Activated CD8-positive, alpha-beta memory T cell treated with anti-CD3 and anti-CD28 coated beads, Interleukin-2, amount 50 U/mL, for 1 hour (primary cell): ENCODE data around the gene KLB.
"Not testable (repeated sequence)": the region's sequence is repeated elsewhere in the genome, so short reads cannot be mapped to it uniquely, and the experiment has no call there.

ENCODE experiments used
- DNase-seq: peaks from one replicate; pipeline ENCODE4 v3.0.0-alpha.2; 2020; ENCODE audit errors: extremely low read depth

Gene KLB

DNA sequence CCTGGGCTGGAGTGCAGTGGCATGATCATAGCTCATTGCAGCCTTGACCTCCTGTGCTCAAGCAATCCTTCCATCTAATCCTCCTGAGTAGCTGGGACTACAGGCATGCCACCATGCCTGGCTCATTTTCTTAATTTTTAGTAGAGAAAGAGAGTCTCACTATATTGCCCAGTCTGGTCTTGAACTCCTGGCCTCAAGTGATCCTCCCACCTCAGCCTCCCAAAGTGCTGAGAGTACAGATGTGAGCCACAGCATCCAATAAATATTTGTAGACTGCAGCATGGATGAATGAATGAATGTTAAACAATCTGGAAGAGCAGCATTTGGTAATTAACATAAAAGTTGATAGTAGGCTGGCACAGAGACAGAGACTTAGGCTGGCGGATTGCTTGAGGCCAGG is 20.0 kb downstream of the KLB start:
- DNase-seq: no peak

DNA sequence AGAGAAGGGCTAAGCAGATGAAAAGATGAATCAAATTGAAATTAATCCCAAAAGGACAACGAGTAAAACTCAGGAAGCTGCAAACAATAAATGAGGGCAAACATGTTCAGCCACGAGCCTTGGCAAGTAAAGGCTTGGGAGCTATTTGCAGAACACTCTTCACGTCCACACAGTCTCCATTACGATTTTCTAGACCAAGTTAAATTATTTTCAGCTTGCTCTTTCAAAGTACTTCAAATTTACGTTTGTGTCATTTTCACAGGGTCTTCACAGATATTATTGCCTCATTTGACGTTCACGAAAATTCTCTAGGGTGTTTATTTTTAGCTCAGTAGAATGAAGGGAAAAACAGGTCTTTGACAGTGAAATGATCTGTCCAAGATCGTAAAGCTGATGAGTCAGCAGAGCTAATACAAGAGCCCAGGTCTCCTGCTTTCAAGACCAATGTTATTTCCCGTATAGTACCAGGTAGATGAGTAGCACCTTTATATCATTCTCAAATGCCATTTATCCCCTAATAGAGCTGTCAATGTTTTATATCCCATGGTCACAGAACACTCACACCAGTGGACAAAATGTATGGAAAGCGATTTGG is 20.9 kb downstream of the KLB start:
- no peak for DNase-seq

DNA sequence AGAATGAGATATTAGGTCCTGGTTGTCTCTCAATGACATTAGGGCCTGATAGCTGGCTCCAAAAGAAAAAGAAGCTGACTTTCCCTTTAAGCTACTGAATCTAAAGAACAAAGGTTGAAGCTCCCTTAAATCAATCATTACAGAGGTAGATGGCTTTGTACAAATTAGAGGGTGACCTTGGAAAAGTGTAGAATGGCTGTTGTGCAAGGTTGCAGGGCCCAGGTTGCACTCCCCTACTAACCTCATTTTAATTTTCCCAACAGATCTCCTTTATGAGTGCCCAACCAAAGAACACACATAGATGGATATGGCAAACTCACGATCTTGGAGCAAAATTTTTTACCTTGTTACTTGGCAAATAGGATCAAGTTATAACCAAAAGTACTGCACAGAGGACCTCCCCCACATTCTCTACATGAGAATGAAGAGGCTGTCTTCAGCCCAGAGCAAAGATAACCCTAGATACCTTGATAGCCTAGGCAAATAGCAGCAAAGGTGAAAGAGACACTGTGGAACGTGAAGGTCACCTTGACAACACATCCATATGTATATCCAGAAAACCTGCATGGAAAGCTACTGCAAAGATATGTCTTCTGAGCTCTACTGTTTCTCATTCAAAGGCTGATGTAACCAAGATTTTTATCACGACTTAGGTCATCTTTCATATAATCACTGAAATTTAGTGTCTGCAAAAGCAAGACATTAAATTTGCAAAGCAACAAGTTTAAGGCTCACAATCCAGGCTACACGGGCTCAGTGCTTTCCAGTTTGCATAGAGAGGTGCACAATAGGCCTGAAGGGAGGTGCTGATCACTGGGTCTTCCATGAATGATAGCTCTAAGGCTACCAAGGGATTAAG is 23.0 kb downstream of the KLB start:
- no peak for DNase-seq

DNA sequence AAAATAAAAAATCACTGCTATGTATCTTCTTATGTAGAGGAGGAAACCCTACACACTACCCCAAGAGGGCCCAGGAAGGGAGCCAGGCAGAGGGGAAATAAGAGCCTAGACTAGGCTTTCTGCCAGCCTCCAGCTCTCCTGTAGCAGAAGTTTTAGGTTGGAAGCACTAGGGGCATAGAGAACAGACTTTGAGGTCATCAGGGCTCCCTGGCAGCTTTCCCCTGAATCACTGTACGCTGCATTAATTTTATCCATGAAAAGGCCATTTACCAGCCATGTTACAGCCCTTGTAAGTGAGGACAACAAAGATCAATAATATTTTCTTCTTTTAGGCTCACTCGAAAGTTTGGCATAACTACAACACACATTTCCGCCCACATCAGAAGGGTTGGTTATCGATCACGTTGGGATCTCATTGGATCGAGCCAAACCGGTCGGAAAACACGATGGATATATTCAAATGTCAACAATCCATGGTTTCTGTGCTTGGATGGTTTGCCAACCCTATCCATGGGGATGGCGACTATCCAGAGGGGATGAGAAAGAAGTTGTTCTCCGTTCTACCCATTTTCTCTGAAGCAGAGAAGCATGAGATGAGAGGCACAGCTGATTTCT is 27.3 kb downstream of the KLB start:
- DNase-seq: no peak

DNA sequence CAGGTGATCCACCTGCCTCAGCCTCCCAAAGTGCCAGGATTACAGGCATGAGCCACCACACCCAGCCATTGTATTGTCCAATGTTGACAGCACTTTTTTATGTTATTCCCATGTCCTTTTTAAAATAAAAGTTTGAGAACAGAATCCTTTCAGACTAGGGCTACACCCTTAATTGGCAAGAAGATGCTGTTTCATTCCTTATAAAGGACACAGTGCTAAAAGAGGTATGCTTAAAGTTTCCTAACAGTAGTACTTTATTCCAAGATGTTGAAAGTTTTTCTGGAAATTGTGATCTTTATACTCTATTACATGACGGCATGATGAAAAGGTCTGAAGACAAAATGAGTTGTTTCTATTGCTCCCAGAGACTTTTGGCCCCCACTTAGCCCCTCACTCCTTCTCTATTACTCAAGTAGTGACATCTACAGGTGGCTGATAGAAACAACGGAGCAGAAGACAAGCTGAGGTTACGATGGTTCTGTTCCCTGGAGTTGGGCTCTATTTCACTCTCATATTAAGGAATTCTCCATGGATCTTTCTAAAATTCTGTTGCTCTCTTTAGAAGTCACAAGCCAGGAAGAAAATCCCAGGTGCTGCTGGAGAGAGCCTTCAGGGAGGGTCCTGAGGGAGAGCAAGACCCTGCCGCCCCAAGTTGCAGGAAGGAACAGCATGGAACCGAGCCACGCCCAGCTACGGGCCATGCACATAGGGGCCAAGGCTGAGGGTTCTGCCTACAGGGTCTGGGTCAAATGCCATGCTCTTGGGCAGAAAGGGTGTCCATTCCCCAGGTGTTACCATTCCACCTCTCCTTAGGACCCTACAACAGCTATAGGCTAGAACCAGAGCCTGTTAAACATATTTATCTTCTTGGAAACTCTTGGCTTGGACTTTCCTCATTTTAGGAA is 29.2 kb downstream of the KLB start:
- DNase-seq: no peak

DNA sequence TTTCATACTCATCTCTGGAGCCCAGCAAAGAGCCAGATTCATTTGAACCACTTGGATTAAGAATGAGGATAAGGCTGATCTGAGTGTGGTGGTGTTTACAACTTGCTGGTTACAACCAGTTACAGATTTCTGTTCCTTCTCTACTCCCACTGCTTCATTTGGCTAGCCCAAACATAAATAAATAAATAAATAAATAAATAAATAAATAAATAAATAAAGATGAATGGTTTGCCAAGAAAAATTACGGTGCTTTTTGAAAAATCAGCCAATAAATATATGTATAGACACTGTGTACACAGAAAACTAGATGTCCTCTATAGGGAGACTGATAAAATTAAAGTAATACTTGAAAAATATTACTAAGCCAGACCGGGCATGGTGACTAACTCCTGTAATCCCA is 34.9 kb downstream of the KLB start:
- no peak for DNase-seq

DNA sequence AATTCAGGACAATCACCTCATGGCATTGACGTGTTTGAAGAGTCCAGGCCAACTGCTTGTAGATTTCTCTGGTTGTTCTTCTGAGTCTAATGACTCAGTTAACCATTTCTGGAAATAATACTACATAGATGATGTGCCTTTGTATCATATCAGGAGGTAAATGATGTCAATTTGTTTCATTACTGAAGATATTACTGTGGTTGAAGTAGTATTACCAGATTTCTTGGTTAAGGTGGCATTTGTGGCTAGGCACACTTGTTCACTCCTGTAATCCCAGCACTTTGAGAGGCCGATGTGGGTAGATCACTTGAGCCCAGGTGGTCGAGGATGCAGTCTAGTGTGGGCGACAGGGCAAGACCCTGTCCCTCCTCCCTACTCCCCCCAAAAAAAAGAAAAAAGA is 36.3 kb downstream of the KLB start:
- DNase-seq: no peak

DNA sequence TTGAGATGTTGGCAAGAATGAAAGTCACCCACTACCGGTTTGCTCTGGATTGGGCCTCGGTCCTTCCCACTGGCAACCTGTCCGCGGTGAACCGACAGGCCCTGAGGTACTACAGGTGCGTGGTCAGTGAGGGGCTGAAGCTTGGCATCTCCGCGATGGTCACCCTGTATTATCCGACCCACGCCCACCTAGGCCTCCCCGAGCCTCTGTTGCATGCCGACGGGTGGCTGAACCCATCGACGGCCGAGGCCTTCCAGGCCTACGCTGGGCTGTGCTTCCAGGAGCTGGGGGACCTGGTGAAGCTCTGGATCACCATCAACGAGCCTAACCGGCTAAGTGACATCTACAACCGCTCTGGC is 39.7 kb downstream of the KLB start:
- DNase-seq: no peak

DNA sequence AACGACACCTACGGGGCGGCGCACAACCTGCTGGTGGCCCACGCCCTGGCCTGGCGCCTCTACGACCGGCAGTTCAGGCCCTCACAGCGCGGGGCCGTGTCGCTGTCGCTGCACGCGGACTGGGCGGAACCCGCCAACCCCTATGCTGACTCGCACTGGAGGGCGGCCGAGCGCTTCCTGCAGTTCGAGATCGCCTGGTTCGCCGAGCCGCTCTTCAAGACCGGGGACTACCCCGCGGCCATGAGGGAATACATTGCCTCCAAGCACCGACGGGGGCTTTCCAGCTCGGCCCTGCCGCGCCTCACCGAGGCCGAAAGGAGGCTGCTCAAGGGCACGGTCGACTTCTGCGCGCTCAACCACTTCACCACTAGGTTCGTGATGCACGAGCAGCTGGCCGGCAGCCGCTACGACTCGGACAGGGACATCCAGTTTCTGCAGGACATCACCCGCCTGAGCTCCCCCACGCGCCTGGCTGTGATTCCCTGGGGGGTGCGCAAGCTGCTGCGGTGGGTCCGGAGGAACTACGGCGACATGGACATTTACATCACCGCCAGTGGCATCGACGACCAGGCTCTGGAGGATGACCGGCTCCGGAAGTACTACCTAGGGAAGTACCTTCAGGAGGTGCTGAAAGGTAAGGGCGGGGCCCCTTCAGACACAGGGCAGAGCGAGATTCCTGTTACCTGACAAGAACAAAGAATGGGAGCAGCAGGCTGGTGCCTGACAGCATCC is 40.3 kb downstream of the KLB start:
- DNase-seq: peak; percentile 12

DNA sequence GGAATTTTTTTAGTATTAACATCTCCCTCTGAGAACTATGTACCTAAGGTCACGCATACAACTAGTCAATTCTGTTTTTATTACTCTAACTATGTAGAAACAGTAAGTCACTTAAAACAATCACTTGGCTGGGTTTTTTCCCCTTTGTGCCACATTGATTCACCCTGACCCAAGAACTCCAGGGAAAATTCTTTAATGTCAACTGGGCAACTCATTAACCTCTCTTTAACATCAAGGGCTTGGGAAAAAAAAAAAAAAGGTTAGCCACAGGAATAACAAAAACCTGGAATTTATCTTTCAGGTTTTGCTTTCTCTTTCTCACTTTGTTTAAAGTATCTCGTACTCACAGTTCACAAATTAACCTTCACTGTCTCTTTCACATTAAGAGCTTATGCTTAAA is 43.9 kb downstream of the KLB start:
- DNase-seq: no peak

DNA sequence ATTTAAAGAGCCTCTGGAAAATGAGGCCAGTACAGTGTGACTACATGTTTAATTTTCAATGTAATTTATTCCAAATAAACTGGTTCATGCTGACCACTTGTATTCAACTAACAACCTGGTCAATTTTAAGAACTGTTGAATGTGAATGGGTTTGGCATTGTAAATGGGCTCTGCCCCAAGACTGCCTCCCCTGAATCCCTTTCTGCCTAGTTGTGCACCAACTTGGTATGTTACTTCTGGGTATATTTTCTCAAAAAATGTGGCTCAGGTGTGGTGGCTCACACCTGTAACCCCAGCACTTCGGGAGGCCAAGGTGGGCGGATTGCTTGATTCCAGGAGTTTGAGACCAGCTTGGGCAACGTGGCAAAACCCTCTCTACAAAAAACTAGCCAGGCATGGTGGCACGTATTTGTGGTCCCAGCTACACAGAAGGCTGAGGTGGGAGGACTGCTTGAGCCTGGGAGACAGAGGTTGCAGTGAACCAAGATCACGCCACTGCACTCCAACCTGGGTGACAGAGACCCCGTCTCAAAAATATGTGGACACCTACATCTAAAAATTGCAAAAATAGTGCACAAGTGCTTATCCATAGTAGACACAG is 44.8 kb downstream of the KLB start:
- DNase-seq: no peak

DNA sequence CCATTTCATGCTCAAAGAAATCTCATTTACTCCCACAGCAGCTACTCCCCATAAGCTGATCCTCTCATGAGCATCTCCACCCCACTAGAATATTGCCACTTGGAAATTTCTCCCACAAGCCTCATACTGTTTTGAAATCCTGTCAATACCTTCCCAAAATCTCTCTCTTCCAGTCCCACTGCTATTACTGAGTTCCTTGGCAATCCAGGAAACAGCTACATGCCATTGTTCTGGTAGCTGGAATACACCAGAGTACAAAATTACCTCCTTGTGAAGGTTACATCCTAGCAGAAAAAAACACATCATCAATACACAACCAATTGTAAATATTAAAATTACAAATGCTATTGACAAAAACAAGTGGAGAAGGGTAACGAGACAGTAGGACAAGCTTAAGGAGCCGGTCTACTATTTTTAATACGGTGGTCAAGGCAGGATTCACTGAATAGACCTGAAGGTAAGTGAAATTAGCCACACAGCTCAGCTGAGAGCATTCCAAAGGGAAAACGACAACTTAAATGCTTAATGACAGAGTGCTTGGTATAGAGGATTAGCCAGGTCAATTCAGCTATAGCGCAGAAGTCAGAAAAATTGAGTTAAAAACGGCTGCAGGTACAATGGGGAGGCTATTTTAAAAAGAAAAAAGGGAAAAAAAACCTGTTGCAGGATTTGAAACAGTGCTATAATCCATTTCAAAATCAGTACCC is 45.6 kb downstream of the KLB start:
- no peak for DNase-seq

DNA sequence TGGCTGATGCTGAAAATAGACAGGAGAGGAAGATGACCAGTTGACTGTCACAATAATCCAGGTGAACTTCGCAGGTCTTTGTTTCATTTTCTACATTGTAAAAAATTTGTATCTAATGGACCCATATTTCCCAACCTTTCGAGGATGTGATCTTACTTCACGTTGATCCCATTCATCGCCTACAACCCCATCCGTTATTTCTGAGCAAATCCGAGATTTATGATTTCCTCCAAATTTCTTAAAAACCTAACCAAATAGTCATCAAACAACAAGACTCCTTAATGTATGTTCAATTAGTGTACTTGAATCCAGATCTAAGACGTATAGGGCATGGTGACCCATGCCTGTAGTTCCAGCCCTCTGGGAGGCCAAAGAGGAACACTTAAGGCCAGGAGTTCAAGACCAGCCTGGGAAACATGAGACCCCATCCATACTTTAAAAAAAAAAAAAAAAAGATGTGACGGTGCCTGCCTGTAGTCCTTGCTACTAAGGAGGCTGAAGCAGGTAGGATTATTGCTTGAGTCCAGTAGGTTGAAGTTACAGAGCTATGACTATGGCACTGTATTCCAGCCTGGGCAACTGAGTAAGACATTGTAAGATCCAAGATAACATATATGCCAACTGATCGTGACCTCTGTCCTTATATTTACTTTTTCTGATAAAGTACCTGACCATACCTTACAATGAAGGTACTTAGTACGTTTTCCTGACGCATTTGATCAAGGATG is 46.3 kb downstream of the KLB start:
- no peak for DNase-seq

DNA sequence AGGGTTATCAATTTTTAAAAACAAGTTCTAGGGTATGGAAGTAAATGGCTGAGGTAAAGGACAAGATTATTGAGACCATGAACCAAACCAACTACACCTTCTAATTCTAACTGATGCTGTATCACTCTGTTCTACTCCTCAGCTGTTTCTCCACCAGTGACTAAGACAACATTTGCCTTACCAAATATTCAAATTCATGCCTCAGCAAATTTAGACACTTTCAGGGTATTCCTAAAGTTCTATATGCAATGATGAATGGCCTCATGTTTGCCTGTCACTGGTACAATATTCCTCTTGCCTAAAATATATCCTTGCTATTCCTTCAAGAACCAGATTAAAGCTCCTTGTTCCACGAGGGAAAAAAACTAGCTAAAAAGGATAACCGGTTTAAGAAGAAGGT is 47.0 kb downstream of the KLB start:
- DNase-seq: no peak

DNA sequence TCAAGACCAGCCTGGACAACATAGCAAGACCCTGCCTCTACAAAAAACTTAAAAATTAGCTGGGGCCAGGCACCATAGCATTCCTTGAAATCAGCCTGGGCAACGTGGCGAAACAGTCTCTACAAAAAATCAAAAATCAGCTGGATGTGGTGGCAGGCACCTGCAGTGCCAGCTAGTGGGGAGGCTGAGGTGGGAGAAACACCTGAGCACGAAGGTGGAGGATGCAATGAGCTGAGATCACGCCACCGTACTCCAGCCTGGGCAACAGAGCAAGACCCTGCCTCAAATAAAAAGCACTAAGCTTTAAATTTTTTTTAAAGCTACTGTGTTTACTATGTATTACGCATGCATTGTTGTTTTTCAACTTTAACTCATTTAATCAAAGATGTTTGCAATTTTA is 48.8 kb downstream of the KLB start:
- DNase-seq: no peak

DNA sequence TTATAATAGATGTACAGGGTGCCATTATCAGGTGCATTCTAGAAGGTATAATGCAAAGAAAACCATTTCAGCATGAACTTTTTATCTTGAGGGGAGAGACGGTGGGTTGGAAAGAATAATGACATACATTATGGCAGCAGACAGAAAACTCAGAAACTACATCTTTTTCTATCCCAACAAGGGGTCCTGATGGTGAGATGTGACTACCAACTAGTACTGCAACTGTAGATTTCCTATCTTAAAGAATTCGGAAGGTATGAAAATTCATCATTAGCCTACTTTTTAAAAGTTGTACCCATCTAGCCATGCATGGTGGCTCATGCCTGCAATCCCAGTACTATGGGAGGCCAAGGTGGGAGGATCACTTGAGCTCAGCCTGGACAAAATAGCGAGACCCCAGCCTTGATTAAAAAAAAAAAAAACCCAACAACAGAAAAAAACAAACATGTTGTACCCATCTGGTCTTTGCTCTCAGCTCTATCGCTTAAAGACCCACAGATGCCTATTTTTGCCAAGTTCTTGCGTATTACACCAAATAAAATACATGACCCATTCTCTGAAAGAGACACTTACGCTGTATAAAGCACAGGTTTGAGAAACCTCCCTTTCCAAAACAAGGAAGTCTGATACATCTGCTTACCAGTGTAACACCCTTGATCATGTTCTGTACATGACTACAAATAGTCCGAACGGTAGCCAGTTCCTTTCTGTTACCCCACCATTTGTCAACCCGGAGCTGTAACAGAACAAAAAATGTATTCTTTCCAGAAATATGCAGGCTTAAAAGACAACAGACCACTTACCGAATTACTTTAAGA is 50.4 kb downstream of the KLB start:
- no peak for DNase-seq

DNA sequence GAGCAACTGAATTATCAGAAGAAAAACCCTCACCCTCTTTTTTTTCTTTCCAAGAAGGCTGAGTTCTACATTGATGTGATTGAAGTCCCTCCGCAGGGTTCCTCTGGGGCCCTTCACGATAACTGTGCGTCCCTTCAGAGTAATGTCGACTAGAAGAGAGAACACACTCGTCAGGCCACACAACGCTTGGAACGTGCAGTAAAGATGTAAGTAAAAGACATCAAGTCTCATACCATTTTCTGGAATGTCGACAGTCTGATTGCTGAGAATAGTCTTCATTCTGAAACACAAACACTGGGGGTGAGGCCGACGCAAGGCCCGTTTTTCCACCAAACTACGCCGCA is 51.4 kb downstream of the KLB start:
- not testable (repeated sequence) for DNase-seq

DNA sequence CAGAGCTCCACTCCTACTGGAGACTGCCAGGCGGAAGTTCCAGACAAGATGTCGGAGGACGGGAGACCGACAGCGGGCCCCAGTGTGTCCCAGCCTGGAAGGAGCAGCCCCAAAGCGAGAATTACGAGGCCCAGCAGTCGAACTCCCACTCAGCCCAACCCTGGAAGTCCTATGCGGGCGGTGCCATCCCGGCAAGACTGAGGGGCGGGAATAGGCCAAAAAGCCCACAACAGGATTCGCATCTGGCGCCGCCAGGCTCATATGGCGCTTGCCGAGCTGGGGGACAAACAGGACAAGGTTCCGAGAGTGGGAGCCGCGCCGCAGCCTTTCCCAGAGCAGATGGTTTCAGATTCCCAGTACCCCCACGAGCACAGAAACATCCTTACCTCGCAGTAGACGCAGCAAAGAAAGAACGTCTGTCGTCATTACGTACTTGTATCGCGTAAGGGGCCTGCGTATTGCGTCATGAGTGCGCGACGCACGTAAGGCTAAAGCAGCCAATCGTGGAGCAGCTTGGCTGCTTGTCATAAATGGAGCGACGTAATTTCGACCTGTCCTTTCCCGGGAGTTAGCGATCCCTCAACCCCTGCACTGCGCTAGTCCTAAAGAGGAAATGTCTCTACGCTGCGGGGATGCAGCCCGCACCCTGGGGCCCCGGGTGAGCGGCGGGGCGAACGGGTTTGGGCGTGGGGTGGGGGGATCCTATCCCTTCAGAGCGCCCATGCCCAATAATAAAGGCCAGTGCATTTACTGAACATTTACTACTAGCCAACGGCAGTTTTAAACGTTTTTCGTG is 52.0 kb downstream of the KLB start, which contains the start of the genes LIAS and RPL9:
TSS of gene LIAS (plus strand) at position 552 of the 796 bp plus-strand sequence. CDS start at position 614, 62 bp downstream.
TSS of gene RPL9 (minus strand) at position 418 of the 796 bp plus-strand sequence. CDS start 483 bp downstream, outside the sequence.
- peak; percentile 82 for DNase-seq
